Loucy (cell line): ENCODE results near the gene RABGAP1.
A peak's percentile ranks its signal among the peaks of the same experiment; 100 is the strongest.

Experiments
- H2AFZ ChIP-seq: fragments of 200-600 bp; sonication (generic); 2 replicates; pipeline ENCODE4 v1.6.0; 2016; ENCODE audit warnings: antibody characterized with exemption, mild to moderate bottlenecking, low read length, moderate library complexity
- H3F3A ChIP-seq: fragments of 200-600 bp; 2 replicates; pipeline ENCODE4 v1.6.0; 2016; ENCODE audit warnings: antibody characterized with exemption, low read depth, mild to moderate bottlenecking
- H3K27me3 ChIP-seq: fragments of 200-600 bp; sonication (generic); 2 replicates; pipeline ENCODE4 v1.6.1; 2014; ENCODE audit warnings: low read length, mild to moderate bottlenecking; ENCODE audit not compliant: insufficient read depth, poor library complexity, severe bottlenecking
- H3K36me3 ChIP-seq: fragments of 200-600 bp; sonication (generic); 2 replicates; pipeline ENCODE4 v1.6.1; 2016; ENCODE audit warnings: low read length; ENCODE audit not compliant: insufficient read depth
- H3K4me1 ChIP-seq: fragments of 200-600 bp; sonication (generic); 2 replicates; pipeline ENCODE4 v1.5.1; 2014; ENCODE audit warnings: low read length, mild to moderate bottlenecking; ENCODE audit not compliant: insufficient read depth, poor library complexity, severe bottlenecking
- H3K4me2 ChIP-seq: fragments of 200-600 bp; sonication (generic); 2 replicates; pipeline ENCODE4 v1.6.0; 2014; ENCODE audit warnings: antibody characterized with exemption, low read length, low read depth, mild to moderate bottlenecking; ENCODE audit not compliant: poor library complexity, severe bottlenecking
- H3K4me3 ChIP-seq: fragments of 200-600 bp; sonication (generic); 2 replicates; pipeline ENCODE4 v1.5.1; 2014; ENCODE audit warnings: low read length, mild to moderate bottlenecking, mixed read lengths; ENCODE audit not compliant: poor library complexity, severe bottlenecking
- H3K79me2 ChIP-seq: fragments of 200-600 bp; sonication (generic); 2 replicates; pipeline ENCODE4 v1.6.1; 2014; ENCODE audit warnings: low read length; ENCODE audit not compliant: insufficient read depth
- H3K9ac ChIP-seq: fragments of 200-600 bp; sonication (generic); 2 replicates; pipeline ENCODE4 v1.6.0; 2014; ENCODE audit warnings: mild to moderate bottlenecking, low read depth, low read length, moderate library complexity; ENCODE audit not compliant: poor library complexity, severe bottlenecking
- H3K9me2 ChIP-seq: fragments of 200-600 bp; sonication (generic); replicated peaks from 2 replicates; pipeline ENCODE4 v1.6.1; 2016; ENCODE audit warnings: low read depth, low read length, mixed read lengths
- H3K9me3 ChIP-seq: fragments of 200-600 bp; sonication (generic); 2 replicates; pipeline ENCODE4 v1.6.1; 2014; ENCODE audit warnings: mild to moderate bottlenecking, antibody characterized with exemption, low read length, low read depth; ENCODE audit not compliant: insufficient read depth
- H4K20me1 ChIP-seq: fragments of 200-600 bp; sonication (generic); 2 replicates; pipeline ENCODE4 v1.6.0; 2014; ENCODE audit warnings: antibody characterized with exemption, low read length, mild to moderate bottlenecking; ENCODE audit not compliant: insufficient read depth, poor library complexity, severe bottlenecking
- CTCF ChIP-seq: fragments of 200-600 bp; sonication (generic); conservative IDR thresholded peaks from 2 replicates; pipeline ENCODE4 v1.5.1; 2014; ENCODE audit warnings: mild to moderate bottlenecking, antibody characterized with exemption, low read length
- EZH2phosphoT487 ChIP-seq: fragments of 200-600 bp; IDR thresholded peaks from 2 replicates; pipeline ENCODE4 v1.6.1; 2018; ENCODE audit warnings: antibody characterized with exemption, mild to moderate bottlenecking, moderate library complexity, borderline replicate concordance

The RABGAP1 gene

GRCh38 chr9:123070198-123070597 lies 129.4 kb downstream of the RABGAP1 start:
- Histone ChIP-seq H3K4me2 (no peak overlapping the region), H3K36me3 (peaks cover 60% of the 10 kb centered on the region), H2AFZ (no peak overlapping the region), H3K9me2 (no peaks in the 10 kb centered on the region), H3K27me3 (no peaks in the 10 kb centered on the region), H3K9me3 (no peaks in the 10 kb centered on the region), H3K9ac (no peak overlapping the region), H3K4me3 (no peak overlapping the region), H3K4me1 (no peaks in the 10 kb centered on the region), H3F3A (no peaks in the 10 kb centered on the region), H4K20me1 (no peaks in the 10 kb centered on the region), H3K79me2 (no peaks in the 10 kb centered on the region)
- TF ChIP-seq EZH2phosphoT487 (no peak), CTCF (no peak)

- Histone ChIP-seq H3K4me3 (no peak overlapping the region), H3F3A (no peaks in the 10 kb centered on the region), H3K4me2 (no peak overlapping the region), H2AFZ (no peak overlapping the region), H3K4me1 (no peaks in the 10 kb centered on the region), H3K27me3 (no peaks in the 10 kb centered on the region), H3K9ac (no peak overlapping the region), H3K79me2 (no peaks in the 10 kb centered on the region), H3K9me3 (no peaks in the 10 kb centered on the region), H3K9me2 (no peaks in the 10 kb centered on the region), H3K36me3 (peaks cover 47% of the 10 kb centered on the region; the same call in 1 of the 2 replicates), H4K20me1 (no peaks in the 10 kb centered on the region)
- no peak for TF ChIP-seq CTCF
- no peak for TF ChIP-seq EZH2phosphoT487
These were observed 131.7 kb downstream of the RABGAP1 start for GRCh38 chr9:123072407-123072995.

GRCh38 chr9:123073441-123073840 lies 132.6 kb downstream of the RABGAP1 start:
- H3K36me3 ChIP-seq, result peaks cover 42% of the 10 kb centered on the region; the same call in 1 of the 2 replicates
- H3K9ac ChIP-seq, result no peak overlapping the region

More at GRCh38 chr9:123073441-123073840, 132.6 kb downstream of the RABGAP1 start:
- Histone ChIP-seq H3K9me3 (no peaks in the 10 kb centered on the region), H3K4me1 (no peaks in the 10 kb centered on the region), H3K27me3 (no peaks in the 10 kb centered on the region), H3K4me2 (no peak overlapping the region), H4K20me1 (no peaks in the 10 kb centered on the region), H3K9me2 (no peaks in the 10 kb centered on the region), H3F3A (no peaks in the 10 kb centered on the region), H3K4me3 (no peak overlapping the region), H2AFZ (no peak overlapping the region), H3K79me2 (no peaks in the 10 kb centered on the region)
- TF ChIP-seq CTCF, result peak; percentile 18; the same call in 1 of the 2 replicates
- TF ChIP-seq EZH2phosphoT487, result no peak
